KBM-7 (cell line): Measurements from ENCODE around the gene PDE7B.
A peak's percentile ranks its signal among the peaks of the same experiment; 100 is the strongest.
"Not testable (repeated sequence)": the region's sequence is repeated elsewhere in the genome, so short reads cannot be mapped to it uniquely, and the experiment has no call there.

ENCODE experiments used
- DNase-seq: peaks from one replicate; pipeline ENCODE4 v3.0.0-alpha.2; 2015
- in situ Hi-C: fragments of 300-500 bp; cut with MboI; formaldehyde crosslinking; loops from 2 replicates; pipeline ENCODE4 v1.14.3; 2020; ENCODE audit warnings: low sequenced_read_pairs, low pct_unique_long_range_greater_than_20kb, mixed read lengths

The PDE7B gene

DNA sequence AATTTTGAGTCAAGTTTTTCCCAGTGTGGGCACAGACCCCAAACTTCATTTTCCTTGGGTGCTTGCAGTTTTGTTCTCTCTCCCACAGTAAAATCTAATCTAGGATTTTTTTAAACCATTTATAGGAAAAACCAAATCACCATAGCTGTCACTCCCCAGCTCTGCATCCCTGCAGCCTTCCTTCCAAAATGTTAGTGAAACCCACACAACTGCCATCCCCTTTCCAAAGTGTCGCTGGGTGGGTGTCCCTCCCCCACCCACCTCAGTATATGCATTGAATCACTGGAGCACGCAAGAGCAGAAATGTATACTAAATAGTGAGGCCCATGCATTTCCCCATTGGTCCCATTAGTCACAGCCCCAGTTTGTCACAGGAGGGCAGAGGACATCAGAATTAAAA, 260.3 kb downstream of the PDE7B start:
- DNase-seq, result no peak
- in situ Hi-C loops, result no loop called here

- DNase-seq, result no peak
- in situ Hi-C loops, result no loop called here
These were observed 260.8 kb downstream of the PDE7B start for GRCh38 chr6:136112262-136112661.

DNA sequence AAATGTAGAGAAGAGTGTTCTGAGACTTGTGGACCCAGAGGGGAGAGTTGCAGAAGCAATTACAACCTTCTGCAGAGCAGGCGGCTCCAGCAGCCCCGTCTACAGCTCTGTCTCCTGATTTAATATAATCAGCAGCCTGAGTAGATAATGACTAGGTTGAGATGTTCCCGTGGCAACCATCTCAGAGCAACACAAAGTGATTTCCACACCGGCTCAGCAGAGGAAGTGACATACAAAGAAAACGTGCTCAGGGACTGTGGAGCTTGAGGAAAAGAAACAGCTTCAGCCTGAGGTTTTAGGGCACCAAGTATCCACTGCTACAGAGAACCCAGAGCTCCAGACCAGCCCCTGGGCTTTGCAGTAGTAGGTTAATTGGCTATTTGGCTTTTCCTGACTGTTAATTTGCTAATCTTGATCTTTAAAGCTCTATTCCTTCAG, 262.3 kb downstream of the PDE7B start:
- peak; percentile 7 for DNase-seq
- in situ Hi-C loops, result no loop called here

GRCh38 chr6:136114661-136115060, 263.2 kb downstream of the PDE7B start:
- in situ Hi-C loops, result no loop called here
- no peak for DNase-seq

DNA sequence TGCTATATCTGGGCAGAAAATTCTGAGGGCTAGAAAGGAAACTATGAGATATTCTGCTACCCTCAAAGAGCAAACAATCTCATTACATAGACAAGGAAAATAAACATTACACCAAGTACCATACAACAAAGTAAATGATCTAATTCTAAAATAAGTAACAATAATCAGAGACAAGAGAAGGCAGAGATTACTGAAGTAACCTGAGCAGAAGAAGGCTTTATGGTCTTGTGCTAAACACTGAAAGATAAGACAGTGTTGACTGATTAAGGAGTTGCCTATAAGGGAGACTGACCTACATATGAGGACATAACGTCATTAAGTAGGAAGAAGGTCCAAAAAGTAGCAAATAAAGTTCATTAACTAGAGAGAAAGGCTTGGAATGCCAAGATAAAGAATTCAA, 264.4 kb downstream of the PDE7B start:
- DNase-seq, result no peak
- in situ Hi-C loops, result no loop called here

DNA sequence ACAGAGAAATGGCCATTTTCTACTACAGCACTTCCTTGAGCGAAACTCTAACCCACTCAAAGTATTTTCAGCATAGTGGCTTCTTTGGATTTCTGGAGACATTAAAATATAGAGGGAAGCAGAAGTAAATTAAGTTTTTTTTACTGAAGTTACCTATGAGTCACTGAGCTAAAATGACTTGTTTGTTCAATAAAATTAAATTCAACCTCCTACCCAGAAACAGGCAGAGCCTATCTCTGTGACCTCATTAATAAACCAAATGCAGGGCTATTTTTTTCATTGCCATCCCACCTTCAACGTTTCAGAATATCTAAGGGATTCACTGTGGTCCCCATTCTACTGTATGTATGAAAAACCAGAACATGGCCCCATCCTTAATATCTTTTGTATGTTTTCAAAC, 265.6 kb downstream of the PDE7B start:
- no peak for DNase-seq
- in situ Hi-C loops, result no loop called here

- no peak for DNase-seq
- in situ Hi-C loops, result no loop called here
These were observed 267.3 kb downstream of the PDE7B start for GRCh38 chr6:136118787-136119186.

GRCh38 chr6:136123468-136123867, 272.0 kb downstream of the PDE7B start:
- no peak for DNase-seq
- in situ Hi-C loops, result no loop called here

DNA sequence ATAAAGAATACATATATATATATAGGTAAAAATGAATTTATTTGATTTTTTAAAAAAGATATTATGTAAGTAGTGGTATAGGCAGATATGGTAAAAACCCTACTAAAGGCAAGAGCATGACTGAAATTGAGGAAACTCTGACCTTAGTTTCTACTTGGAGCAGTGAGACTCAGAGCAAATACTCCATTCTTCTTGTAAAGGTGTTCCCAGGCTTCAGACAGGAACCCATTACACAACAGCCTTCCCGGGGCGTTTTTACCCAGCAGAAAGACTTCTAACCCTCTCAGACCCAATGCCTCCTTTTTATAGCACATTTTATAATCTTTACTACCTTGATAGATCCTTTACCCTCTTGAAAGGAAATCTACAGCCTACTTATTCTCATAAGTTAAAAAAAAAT, 274.1 kb downstream of the PDE7B start:
- in situ Hi-C loops, result no loop called here
- DNase-seq, result no peak

DNA sequence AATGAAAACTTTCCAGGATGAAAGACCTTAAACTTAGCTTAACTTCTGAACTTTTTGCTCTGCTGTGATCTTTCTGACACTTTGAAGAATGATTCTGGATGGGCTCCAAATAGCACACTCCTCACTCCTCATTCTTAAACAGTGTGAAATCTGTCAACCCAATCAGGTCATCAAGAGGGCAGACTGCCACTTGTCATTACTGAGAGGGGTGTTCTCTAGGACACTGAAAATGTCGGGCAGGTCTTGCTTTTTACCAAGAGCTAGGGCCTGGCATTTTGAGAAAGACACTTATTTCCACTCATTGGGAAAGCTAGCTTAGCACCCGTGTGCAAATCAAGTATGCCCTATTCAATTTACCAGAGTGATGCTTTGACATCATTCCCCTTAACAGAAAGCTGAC, 276.4 kb downstream of the PDE7B start:
- DNase-seq, result no peak
- in situ Hi-C loops, result no loop called here

DNA sequence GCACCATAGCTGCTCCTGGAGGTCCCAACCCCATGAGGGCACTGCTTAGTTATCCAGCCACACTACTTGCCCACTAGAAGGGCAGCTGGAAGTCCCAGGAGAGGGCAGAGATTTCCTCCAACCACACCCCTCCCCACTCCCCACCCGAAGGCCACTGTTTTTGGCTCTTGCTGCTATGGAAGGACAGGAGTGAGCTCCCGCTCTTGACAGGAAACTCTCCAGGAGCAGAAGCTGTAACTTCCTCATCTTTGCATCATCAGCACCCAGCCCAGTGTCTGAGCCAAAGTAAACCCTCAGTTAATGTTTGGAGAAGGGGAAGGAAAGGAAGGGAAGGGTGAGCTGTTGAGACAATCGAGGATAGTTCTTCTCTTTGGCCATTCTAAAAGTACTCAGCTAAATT, 277.9 kb downstream of the PDE7B start:
- in situ Hi-C loops, result no loop called here
- DNase-seq, result no peak

- in situ Hi-C loops, result no loop called here
- no peak for DNase-seq
These were observed 282.8 kb downstream of the PDE7B start for GRCh38 chr6:136134268-136134667.

GRCh38 chr6:136134751-136135150, 283.2 kb downstream of the PDE7B start:
- no peak for DNase-seq
- in situ Hi-C loops, result no loop called here

DNA sequence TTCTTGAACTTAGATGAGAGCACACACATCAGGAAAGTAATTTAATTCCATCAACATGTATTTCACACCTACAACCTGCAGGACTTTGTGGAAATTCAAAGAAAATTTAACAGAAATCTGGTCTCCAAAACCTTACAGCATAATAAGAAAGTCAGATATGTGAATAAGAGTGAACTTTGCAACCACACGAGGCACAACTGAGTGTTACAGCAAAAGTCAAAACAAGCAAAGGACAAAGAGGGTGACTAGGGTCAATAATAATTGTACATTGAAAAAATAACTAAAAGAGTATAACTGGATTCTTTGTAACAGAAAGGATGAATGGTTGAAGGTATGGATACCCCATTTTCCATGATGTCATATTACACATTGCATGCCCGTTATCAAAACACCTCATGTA, 284.8 kb downstream of the PDE7B start:
- DNase-seq, result no peak
- in situ Hi-C loops, result no loop called here

DNA sequence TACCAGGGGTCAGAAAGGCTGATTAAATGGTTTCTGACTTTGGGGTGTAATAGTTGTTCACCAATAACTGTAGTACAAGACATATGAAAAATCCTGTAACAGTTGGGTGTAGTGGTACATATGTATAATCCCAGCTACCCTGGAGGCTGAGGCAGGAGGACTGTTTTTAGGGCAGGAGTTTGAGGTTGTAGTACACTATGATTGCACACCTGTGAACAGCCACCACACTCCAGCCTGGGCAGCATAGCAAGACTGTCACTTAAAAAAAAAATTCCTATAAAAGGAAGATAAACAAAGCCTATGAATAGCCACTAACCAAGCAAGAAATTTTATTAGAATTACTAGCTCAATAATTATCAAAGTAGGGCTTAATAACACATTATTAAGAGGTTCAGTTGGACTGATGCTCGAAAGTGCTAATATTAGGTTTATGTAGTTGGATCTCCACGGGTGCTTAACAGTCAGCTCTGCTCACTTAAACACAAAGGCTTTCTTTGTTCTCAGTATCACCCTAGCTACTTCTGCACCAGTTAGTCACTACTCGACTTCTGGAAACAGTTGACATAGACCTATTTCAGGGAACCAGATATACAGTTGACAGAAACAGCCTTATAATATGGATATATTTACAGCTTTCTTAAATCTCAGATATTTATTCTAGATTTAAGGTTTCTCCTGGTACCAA, 285.6 kb downstream of the PDE7B start:
- in situ Hi-C loops, result no loop called here
- DNase-seq, result no peak

- no peak for DNase-seq
- in situ Hi-C loops, result no loop called here
These were observed 286.4 kb downstream of the PDE7B start for GRCh38 chr6:136137739-136138402.

DNA sequence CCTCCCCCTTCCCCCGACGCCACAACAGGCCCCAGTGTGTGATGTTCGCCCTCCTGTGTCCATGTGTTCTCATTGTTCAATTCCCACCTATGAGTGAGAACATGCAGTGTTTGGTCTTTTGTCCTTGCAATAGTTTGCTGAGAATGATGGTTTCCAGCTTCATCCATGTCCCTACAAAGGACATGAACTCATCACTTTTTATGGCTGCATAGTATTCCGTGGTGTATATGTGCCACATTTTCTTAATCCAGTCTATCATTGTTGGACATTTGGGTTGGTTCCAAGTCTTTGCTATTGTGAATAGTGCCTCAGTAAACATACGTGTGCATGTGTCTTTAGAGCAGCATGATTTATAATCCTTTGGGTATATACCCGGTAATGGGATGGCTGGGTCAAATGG, 287.6 kb downstream of the PDE7B start:
- in situ Hi-C loops, DNase-seq: not testable (repeated sequence)

DNA sequence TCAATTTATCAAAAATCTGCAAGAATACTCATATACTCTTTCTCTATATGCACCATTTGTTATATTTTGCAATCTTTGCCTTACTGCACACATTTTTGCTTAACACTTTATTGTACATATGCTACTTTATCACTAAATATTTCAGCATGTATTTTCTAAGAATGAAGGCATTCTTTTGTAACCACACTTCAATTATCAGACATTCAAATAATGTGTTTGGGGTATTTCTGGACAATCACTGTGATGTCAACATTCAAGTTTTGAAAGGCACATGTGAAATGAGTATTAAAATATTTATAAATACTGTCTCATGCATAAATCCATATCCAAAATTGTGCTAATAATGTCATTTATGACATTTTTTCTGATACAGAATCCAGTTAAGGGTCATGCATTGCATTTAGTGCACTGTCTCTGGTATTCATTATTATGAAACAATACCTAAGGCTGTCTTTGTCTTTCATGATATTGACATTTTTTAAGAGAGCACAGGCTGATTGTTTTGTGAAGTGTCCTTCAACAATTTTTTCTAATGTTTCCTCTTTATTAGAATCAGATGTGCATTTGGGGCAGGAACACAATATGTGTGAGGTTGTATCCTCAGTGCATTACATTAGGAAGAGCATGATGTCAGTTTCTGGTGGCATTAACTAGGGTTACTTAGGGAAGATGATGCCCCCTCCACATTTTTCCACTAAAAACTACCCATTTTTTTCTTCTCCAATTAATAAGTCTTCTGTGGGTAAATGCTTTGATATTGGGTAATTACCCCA, 292.9 kb downstream of the PDE7B start:
- in situ Hi-C loops, result no loop called here
- no peak for DNase-seq

DNA sequence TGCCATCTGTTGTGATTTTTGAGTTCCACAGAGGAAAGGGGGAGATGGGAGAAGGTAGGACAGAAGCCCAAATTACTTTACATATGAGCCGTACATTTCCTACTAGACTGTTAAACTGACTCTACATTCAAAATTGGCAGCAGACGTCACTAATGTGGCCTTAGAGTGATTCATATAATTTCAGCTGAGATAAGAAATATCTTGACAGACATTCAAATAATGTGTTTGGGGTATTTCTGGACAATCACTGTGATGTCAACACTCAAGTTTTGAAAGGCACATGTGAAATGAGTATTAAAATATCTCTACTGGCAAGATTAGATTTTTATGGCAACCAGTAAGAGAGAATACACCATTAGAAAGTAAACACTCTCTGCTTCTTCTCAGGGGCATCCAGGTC, 294.6 kb downstream of the PDE7B start:
- no peak for DNase-seq
- in situ Hi-C loops, result no loop called here

DNA sequence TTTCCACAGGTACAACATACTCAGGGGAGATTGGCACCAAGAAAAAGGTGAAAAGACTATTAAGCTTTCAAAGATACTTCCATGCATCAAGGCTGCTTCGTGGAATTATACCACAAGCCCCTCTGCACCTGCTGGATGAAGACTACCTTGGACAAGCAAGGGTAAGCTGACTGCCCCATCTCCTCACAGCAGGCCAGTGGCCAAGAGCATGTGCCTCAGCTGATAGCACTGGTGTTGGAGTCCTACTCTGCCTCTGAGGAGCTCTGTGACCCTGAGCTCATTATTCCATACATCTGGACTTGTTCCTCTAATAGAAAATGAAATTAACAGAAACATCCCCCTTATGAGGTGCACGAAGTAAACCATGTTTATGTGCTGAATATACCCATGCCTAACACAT, 295.8 kb downstream of the PDE7B start:
- DNase-seq, result no peak
- in situ Hi-C loops, result no loop called here
